EL (cell line): ENCODE results near the gene CCDC112.
A peak's percentile ranks its signal among the peaks of the same experiment; 100 is the strongest.
"Not testable (repeated sequence)": the region's sequence is repeated elsewhere in the genome, so short reads cannot be mapped to it uniquely, and the experiment has no call there.

Experiments
- DNase-seq: peaks from one replicate; pipeline ENCODE4 v3.0.0-alpha.2; 2016

CCDC112 gene

GRCh38 chr5:115296124-115297022, at the start of gene CCDC112:
Gene CCDC112, minus strand, starts transcription at chr5:115296654. Its CDS starts 111 bp downstream, at chr5:115296543.
- DNase-seq: peak; percentile 80

DNA sequence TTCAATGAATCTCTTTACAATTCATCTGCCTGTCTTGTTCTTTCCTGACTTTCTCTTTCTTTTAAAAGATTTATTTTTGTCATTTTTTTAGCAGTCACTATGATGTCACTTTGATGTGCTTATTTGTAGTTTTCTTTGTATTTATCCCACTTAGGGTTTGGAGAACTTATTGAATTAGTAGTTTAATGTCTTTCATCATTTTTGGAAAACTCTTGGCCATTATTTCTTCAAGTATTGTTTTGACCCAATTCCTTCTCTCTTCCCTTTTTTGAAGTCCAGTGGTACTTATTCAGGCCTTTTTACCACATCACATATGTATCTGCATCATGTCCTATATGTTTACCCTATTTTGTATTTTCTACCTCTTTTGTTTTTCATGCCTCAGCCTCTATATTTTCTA, 48.9 kb upstream of the CCDC112 start:
- no peak for DNase-seq

DNA sequence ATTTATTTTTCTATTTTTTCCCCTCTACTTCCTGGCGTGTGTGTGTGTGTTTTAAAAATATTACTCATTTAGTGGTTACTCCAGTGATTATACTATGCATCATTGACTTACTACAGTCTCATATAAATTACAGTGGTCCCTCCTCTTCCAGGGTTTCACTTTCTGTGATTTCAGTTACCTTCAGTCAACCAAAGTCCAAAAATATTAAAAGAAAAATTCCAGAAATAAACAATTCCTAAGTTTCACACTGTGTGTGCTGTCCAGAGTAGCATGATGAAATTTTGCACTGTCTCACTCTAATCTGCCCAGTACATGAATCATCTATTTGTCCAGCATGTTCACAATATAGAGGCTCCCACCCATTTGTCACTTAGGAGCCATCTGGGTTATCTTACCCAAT, 47.4 kb upstream of the CCDC112 start:
- DNase-seq: peak; percentile 56

- DNase-seq: no peak
Observed at GRCh38 chr5:115342590-115343377, 46.3 kb upstream of the CCDC112 start.

- DNase-seq: no peak
Observed at GRCh38 chr5:115341745-115342144, 45.3 kb upstream of the CCDC112 start.

GRCh38 chr5:115338851-115339250, 42.4 kb upstream of the CCDC112 start:
- no peak for DNase-seq

DNA sequence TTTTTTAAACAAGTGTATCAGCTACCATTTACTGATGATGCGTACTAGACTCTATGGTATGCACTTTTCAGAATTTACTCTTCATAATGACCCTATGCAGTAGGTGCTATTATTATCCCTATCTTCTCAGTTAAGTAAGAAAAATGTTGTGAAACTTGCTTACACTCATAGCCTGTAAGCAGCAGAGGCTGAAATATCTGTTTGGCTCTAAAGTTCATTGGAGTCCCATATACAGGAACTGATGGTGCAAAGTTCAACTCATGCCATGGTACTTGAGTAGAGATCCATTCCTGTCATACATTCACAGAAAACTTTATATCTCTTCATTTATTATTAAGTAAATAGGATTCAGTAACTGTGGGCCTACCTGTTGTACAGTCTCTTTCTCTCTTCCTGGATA, 41.4 kb upstream of the CCDC112 start:
- no peak for DNase-seq

DNA sequence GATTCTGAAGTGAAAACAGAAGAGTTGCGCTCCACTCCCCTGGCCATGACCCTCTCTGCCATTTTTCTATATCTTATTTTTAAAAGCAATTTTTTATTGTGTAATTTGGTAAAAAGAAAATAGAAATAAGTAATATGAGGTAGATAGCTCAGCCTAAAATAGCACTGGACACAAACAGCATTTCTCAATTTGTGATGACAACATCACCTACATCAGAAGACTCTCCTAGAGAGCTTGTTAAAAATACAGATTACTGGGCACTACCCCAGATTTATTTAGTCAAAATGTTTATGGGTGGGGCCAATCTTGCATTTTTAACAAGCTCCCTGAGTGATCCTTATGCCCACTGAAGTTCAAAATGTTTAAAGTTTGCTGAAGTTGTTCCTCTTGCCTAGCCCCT, 40.5 kb upstream of the CCDC112 start:
- no peak for DNase-seq

DNA sequence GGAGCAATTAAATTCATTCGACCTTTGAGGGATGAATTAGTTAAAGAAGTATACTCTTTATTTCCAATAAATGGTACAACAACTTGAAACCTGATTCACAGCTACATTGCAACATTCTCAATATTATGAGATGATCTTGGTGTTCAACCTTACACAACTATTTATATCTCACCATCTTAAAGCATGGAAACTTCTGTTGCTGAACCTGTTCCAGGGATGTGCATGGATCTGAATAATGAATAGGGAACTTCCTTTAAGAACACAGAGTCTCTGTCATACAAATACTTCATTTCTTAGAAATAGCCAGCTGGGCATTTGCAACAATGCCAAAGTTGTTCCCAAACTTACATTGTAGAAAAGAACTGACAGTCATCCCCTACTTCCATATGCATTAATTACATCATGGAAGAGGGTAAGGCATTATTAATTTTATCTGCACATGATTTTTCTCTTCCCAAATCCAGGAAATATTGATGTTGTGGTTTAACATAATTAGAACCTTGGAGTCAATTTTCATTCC, 39.8 kb upstream of the CCDC112 start:
- no peak for DNase-seq

- DNase-seq: no peak
Observed at GRCh38 chr5:115335301-115335700, 38.8 kb upstream of the CCDC112 start.

- no peak for DNase-seq
Observed at GRCh38 chr5:115333164-115333563, 36.7 kb upstream of the CCDC112 start.

DNA sequence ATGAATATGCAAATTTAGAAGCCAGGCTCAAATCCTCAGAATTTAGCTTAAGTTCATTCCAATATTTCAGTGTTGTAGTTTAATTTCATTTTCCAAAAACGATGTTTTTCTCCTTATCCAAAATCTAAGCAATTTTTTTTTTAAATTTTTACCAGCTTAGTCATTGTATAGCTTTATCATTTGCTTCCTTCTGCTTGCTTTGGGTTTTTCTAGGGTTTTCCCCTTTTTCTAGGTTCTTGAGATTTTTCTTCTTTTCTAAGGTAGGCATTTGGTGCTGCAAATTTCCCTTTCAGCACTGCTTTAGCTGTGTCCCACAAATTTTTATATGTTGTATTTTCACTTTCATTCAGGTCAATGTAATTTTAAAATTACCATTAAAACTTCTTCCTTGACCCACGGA, 34.4 kb upstream of the CCDC112 start:
- no peak for DNase-seq

- DNase-seq: no peak
Observed at GRCh38 chr5:115329475-115329874, 33.0 kb upstream of the CCDC112 start.

- not testable (repeated sequence) for DNase-seq
Observed at GRCh38 chr5:115328617-115329274, 32.3 kb upstream of the CCDC112 start.

GRCh38 chr5:115325296-115325959, 29.0 kb upstream of the CCDC112 start:
- DNase-seq: no peak

DNA sequence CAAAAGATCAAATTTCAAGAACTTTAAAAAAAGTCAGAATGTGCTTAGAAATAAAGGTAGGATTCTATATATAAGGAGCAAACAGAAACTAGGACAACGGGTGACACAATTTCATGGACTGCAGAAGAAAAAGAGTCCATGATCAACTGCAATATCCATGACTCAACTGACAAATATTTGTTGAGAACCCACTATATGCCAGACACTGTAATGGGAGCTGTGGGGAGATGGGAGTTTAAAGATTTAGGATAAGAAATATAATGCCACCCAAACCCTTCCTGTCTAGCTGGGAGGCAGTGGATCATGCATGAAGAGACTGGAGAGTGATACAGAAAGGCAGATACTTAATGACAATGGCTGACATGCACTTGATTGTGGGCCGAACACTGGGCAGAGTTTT, 27.6 kb upstream of the CCDC112 start:
- DNase-seq: peak; percentile 44

- DNase-seq: no peak
Observed at GRCh38 chr5:115322729-115323128, 26.3 kb upstream of the CCDC112 start.

GRCh38 chr5:115321309-115321708, 24.9 kb upstream of the CCDC112 start:
- peak; percentile 70 for DNase-seq

DNA sequence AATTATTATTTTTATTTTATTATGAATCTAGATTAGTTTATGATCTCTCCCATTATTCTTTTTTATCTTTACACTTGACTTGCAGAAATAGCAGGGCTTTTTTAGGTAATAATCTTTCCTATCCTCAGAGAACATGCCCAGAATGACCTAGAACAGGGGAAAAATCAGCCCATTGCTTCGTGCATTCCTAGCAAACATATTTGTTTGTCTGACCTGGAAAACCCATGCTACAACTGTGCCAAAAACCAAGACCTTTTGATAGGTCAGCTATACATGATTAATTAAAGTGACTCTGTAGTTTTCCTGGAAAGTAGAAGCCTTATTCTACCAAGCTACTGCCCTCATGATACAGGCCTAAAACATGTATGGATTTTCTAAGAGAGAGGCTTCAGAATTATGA, 24.1 kb upstream of the CCDC112 start:
- DNase-seq: no peak

DNA sequence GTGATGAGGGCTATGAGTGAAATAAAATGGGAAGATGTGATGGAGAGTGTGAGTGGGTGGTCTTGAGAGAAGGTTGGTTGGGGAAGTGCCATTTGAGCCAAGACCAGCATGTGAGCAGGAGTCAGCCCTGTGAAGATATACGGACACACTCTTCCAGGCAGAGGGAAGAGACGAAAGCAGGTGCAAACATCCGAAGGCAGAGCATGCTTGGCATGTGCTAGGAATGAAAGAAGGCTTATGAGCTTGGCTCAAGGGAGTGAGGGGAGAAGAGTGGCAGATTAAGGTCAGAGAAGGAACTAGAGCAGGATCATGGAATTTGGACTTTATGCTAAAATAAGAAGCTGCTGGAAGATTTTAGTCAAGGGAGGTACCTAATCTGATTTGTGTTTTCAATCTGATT, 23.6 kb upstream of the CCDC112 start:
- no peak for DNase-seq

GRCh38 chr5:115319007-115319406, 22.6 kb upstream of the CCDC112 start:
- DNase-seq: no peak

GRCh38 chr5:115317736-115318135, 21.3 kb upstream of the CCDC112 start:
- DNase-seq: no peak

- DNase-seq: no peak
Observed at GRCh38 chr5:115317320-115317719, 20.9 kb upstream of the CCDC112 start.
